ENCODE results near the gene ALDH7A1. TPM values are rescaled to one million over a fixed set of nuclear protein-coding genes. Genes with fewer than 3 reads are reported as not detected.
A peak's percentile ranks its signal among the peaks of the same experiment; 100 is the strongest.

The ALDH7A1 gene
- polyA plus RNA-seq, 2 donors = 71.9 to 88.3 TPM

DNA sequence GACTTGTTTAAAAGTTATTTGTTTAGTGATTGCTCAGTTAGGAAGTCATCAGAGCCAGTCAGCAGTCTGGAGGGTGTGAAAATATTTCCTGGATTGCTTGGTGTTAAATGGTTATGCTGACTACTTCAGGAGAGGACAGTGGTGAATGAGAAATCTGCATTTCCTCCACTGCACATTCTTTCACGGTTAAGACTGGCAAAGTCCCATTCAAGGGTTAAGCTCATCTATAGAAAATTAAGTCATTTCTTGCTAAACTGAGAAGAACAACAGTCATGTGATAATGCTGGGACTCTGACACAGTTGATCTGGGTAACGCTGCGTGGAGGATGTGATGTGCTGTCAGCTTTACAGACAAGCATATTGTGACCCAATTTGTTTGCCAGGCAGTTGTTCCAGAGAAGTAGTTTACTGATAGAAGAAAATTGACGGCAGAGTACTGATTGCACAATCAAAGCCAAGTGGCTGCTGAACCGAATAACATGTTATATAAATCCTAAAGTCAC is 91.4 kb downstream of the ALDH7A1 start:
- no peaks in the 10 kb centered on the region for H3K4me1 ChIP-seq (ENCODE audit: control insufficient read depth in 2 of 2, insufficient read depth in 2 of 2, low read length in 1 of 2)
- peak overlapping the region in 1 of 2 donors; percentile 68 for H3K27ac ChIP-seq (ENCODE audit: low read depth in 2 of 2, low read length in 1 of 2)
- no peaks in the 10 kb centered on the region for H3K36me3 ChIP-seq (ENCODE audit: control insufficient read depth in 2 of 2, insufficient read depth in 2 of 2, low read length in 1 of 2)
- no peaks in the 10 kb centered on the region for H3K27me3 ChIP-seq (ENCODE audit: control insufficient read depth in 1 of 2, insufficient read depth in 2 of 2, low read length in 2 of 2)
- H3K9me3 ChIP-seq (ENCODE audit: control insufficient read depth in 2 of 2, insufficient read depth in 1 of 2, low read depth in 1 of 2, low read length in 1 of 2) = no peaks in the 10 kb centered on the region
- H3K4me3 ChIP-seq (ENCODE audit: low read depth in 1 of 2, low read length in 2 of 2) = no peak overlapping the region
- WGBS, 2 donors = 17 to 23% methylated on average over 5 of the region's 5 CpGs

DNA sequence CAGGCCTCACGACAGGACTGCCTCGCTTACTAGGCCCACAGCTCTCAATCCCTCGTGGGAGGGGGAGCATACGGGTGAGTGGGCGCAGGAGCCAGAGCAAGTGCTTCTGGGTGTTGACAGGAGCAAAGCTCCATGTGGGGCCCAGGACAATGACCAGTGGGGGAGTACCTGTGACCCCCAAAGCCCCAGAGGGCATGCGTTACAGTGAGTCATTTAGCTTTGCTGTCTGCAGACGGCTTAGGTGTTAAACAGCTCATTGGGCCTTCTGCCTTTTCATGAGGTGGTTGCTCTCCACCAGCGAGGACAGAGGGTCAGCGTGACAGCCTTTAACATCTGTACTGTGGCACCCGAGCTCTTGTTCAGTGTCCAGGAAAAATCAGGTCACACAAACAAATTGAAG is 93.6 kb downstream of the ALDH7A1 start:
- H3K27me3 ChIP-seq (ENCODE audit: control insufficient read depth in 1 of 2, insufficient read depth in 2 of 2, low read length in 2 of 2) = no peaks in the 10 kb centered on the region
- H3K4me1 ChIP-seq (ENCODE audit: control insufficient read depth in 2 of 2, insufficient read depth in 2 of 2, low read length in 1 of 2) = no peaks in the 10 kb centered on the region
- no peaks in the 10 kb centered on the region for H3K9me3 ChIP-seq (ENCODE audit: control insufficient read depth in 2 of 2, insufficient read depth in 1 of 2, low read depth in 1 of 2, low read length in 1 of 2)
- no peak overlapping the region for H3K27ac ChIP-seq (ENCODE audit: low read depth in 2 of 2, low read length in 1 of 2)
- H3K4me3 ChIP-seq (ENCODE audit: low read depth in 1 of 2, low read length in 2 of 2) = no peak overlapping the region
- 93 to 95% methylated on average over 10 of the region's 10 CpGs for WGBS, 2 donors
- H3K36me3 ChIP-seq (ENCODE audit: control insufficient read depth in 2 of 2, insufficient read depth in 2 of 2, low read length in 1 of 2) = no peaks in the 10 kb centered on the region

DNA sequence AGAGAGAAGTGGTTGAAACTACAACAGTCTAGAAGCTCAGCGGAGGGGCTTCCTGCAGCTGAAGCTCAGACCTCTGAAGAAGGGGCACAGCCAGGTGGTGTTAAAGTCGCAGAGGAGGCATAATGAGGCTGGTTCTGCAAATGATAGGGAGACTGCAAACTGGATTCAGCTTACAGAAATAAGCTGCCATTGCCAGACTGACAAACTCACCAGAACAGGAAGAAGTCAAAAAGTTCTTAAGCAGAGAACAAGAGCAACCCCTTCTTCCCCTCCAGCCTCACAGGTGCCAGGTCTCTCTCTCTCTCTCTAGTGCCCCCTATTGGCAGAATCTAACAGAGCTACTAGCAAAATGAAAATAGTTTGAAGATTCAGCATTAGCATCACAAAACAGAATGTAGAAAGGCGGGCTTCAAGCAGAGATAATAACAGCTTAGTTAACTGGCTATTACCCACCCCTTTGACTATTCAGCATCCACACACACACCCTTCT is 95.1 kb downstream of the ALDH7A1 start:
- WGBS, 2 donors = 87 to 90% methylated on average over 3 of the region's 3 CpGs
- Histone ChIP-seq H3K27me3 (ENCODE audit: control insufficient read depth in 1 of 2, insufficient read depth in 2 of 2, low read length in 2 of 2) (no peaks in the 10 kb centered on the region), H3K4me1 (ENCODE audit: control insufficient read depth in 2 of 2, insufficient read depth in 2 of 2, low read length in 1 of 2) (no peaks in the 10 kb centered on the region), H3K9me3 (ENCODE audit: control insufficient read depth in 2 of 2, insufficient read depth in 1 of 2, low read depth in 1 of 2, low read length in 1 of 2) (no peaks in the 10 kb centered on the region), H3K36me3 (ENCODE audit: control insufficient read depth in 2 of 2, insufficient read depth in 2 of 2, low read length in 1 of 2) (no peaks in the 10 kb centered on the region), H3K27ac (ENCODE audit: low read depth in 2 of 2, low read length in 1 of 2) (no peak overlapping the region), H3K4me3 (ENCODE audit: low read depth in 1 of 2, low read length in 2 of 2) (no peak overlapping the region)

DNA sequence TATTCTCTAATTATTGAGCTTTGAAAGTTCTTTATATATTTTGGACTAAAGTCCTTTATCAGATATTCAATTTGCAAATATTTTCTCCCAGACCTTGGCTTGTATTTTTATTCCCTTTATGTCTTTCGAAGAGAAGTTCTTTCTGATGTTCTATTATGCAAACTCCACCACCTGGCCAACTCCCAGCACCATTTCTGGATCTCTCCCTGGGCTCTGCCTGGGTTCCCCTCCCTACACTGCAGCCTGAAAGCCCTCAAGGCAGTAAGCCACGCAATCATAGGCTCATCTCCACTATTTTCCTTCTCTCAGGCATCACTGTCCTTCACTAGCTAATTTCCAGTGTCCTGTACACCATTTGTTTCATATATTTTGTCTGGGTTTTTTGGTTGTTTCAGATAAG is 95.7 kb downstream of the ALDH7A1 start:
- no peaks in the 10 kb centered on the region for H3K9me3 ChIP-seq (ENCODE audit: control insufficient read depth in 2 of 2, insufficient read depth in 1 of 2, low read depth in 1 of 2, low read length in 1 of 2)
- H3K27me3 ChIP-seq (ENCODE audit: control insufficient read depth in 1 of 2, insufficient read depth in 2 of 2, low read length in 2 of 2) = no peaks in the 10 kb centered on the region
- 48 to 70% methylated on average over 2 of the region's 2 CpGs for WGBS, 2 donors
- no peak overlapping the region for H3K27ac ChIP-seq (ENCODE audit: low read depth in 2 of 2, low read length in 1 of 2)
- H3K36me3 ChIP-seq (ENCODE audit: control insufficient read depth in 2 of 2, insufficient read depth in 2 of 2, low read length in 1 of 2) = no peaks in the 10 kb centered on the region
- H3K4me3 ChIP-seq (ENCODE audit: low read depth in 1 of 2, low read length in 2 of 2) = no peak overlapping the region
- H3K4me1 ChIP-seq (ENCODE audit: control insufficient read depth in 2 of 2, insufficient read depth in 2 of 2, low read length in 1 of 2) = no peaks in the 10 kb centered on the region

DNA sequence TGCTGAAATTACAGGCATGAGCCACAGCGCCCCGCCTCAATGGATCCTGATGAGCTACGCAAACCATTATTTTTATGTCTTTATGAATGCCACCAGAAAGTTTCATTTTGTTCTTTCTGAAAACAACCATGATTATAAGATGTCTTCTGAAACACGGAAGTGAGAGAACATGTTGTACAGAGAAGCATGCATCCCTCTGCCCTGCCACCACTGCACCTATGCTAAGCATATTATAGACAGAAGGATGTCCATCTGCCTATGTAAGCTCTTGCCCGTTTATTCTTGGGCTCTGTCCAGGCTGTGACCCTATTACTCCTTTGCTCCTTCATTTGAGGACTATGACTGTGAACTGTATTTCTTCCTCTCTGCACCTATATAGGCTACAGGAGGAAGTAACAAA is 97.5 kb downstream of the ALDH7A1 start:
- H3K36me3 ChIP-seq (ENCODE audit: control insufficient read depth in 2 of 2, insufficient read depth in 2 of 2, low read length in 1 of 2) = peaks cover 0 to under 1% of the 10 kb centered on the region in 2 donors
- H3K9me3 ChIP-seq (ENCODE audit: control insufficient read depth in 2 of 2, insufficient read depth in 1 of 2, low read depth in 1 of 2, low read length in 1 of 2) = no peaks in the 10 kb centered on the region
- no peak overlapping the region for H3K4me3 ChIP-seq (ENCODE audit: low read depth in 1 of 2, low read length in 2 of 2)
- H3K4me1 ChIP-seq (ENCODE audit: control insufficient read depth in 2 of 2, insufficient read depth in 2 of 2, low read length in 1 of 2) = no peaks in the 10 kb centered on the region
- no peaks in the 10 kb centered on the region for H3K27me3 ChIP-seq (ENCODE audit: control insufficient read depth in 1 of 2, insufficient read depth in 2 of 2, low read length in 2 of 2)
- WGBS, 2 donors = 85 to 88% methylated on average over 5 of the region's 5 CpGs
- no peak overlapping the region for H3K27ac ChIP-seq (ENCODE audit: low read depth in 2 of 2, low read length in 1 of 2)

DNA sequence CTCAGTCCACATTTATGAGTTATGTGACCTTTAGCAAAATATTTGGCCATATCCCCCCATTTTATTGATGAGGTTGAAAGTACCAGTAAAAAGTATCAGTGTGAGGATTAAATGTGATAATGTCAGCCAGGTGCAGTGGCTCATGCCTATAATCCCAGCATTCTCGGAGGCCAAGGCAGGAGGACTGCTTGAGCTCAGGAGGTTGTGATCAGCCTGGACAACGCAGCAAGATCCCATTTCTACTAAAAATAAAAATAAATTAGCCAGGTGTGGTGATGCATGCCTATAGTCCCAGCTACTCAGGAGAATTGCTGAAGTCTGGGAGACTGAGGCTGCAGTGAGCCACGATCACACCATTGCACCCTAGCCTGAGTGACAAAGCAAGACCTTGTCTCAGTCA is 100.6 kb downstream of the ALDH7A1 start:
- Histone ChIP-seq H3K4me3 (ENCODE audit: low read depth in 1 of 2, low read length in 2 of 2) (no peak overlapping the region), H3K27ac (ENCODE audit: low read depth in 2 of 2, low read length in 1 of 2) (no peak overlapping the region), H3K9me3 (ENCODE audit: control insufficient read depth in 2 of 2, insufficient read depth in 1 of 2, low read depth in 1 of 2, low read length in 1 of 2) (no peaks in the 10 kb centered on the region), H3K4me1 (ENCODE audit: control insufficient read depth in 2 of 2, insufficient read depth in 2 of 2, low read length in 1 of 2) (no peaks in the 10 kb centered on the region), H3K27me3 (ENCODE audit: control insufficient read depth in 1 of 2, insufficient read depth in 2 of 2, low read length in 2 of 2) (no peaks in the 10 kb centered on the region), H3K36me3 (ENCODE audit: control insufficient read depth in 2 of 2, insufficient read depth in 2 of 2, low read length in 1 of 2) (peaks cover 2 to 3% of the 10 kb centered on the region in 2 donors)
- WGBS, 2 donors = 97 to 100% methylated on average over 3 of the region's 3 CpGs

DNA sequence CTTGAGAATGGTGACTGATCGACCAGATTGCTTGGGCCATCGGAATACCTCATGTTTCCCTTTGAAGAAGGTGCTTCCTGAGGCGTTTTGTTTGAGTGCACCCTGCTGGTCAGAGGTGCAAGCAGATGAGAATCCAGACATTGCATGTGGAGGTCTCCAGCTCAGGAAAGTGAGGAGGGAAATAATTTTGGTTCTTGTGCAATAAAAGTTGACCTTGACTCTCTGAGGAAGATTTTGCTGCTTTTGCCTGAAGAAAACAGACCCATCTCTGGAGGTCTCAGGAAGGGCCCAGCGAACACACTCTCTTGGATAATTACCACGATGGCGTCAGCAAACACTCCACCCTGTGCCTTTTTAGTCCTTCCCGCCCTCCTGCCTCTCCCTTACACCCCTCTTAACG is 102.1 kb downstream of the ALDH7A1 start:
- no peaks in the 10 kb centered on the region for H3K27me3 ChIP-seq (ENCODE audit: control insufficient read depth in 1 of 2, insufficient read depth in 2 of 2, low read length in 2 of 2)
- WGBS, 2 donors = 79 to 82% methylated on average over 8 of the region's 8 CpGs
- H3K9me3 ChIP-seq (ENCODE audit: control insufficient read depth in 2 of 2, insufficient read depth in 1 of 2, low read depth in 1 of 2, low read length in 1 of 2) = no peaks in the 10 kb centered on the region
- no peaks in the 10 kb centered on the region for H3K4me1 ChIP-seq (ENCODE audit: control insufficient read depth in 2 of 2, insufficient read depth in 2 of 2, low read length in 1 of 2)
- peaks cover 2 to 3% of the 10 kb centered on the region in 2 donors for H3K36me3 ChIP-seq (ENCODE audit: control insufficient read depth in 2 of 2, insufficient read depth in 2 of 2, low read length in 1 of 2)
- H3K4me3 ChIP-seq (ENCODE audit: low read depth in 1 of 2, low read length in 2 of 2) = no peak overlapping the region
- no peak overlapping the region for H3K27ac ChIP-seq (ENCODE audit: low read depth in 2 of 2, low read length in 1 of 2)

DNA sequence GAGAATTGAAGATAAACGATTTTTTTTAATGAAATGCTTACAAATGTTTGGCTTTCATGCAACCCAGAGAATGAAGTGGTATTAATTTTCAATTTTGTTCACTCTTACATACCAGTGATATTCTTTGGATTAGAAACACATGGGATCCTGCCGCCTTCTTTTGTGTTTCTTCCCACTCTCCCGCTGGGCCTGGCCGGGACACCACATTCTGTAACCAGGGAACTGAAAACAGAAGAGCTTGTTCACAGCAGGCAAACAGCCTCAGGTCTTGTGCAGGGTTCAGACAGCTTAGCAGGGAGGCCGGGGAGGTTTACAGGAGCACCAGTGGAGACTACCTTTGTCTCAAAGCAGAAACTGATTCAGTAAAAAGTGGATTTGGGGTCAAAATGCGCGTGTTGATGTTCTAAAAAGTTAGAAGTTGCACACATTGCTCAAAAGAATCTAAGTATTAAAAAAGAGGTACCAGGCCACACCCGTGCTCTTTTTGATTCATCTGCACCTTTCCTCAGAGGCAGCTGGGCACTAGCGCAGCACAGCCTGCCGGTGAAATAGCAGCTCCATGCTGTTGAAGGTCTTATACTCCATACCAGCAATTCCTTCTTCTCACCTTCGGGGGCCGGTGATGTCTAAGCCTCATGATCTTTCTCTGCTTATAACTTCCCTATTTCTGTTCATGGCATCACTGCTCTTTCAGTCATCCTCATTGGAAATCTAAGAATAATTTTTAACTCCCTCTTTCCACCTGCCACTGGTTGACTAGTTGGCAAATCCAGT is 104.7 kb downstream of the ALDH7A1 start:
- Histone ChIP-seq H3K4me3 (ENCODE audit: low read depth in 1 of 2, low read length in 2 of 2) (no peak overlapping the region), H3K4me1 (ENCODE audit: control insufficient read depth in 2 of 2, insufficient read depth in 2 of 2, low read length in 1 of 2) (no peaks in the 10 kb centered on the region), H3K9me3 (ENCODE audit: control insufficient read depth in 2 of 2, insufficient read depth in 1 of 2, low read depth in 1 of 2, low read length in 1 of 2) (no peaks in the 10 kb centered on the region), H3K27ac (ENCODE audit: low read depth in 2 of 2, low read length in 1 of 2) (peak overlapping the region; percentile 1 to 27), H3K36me3 (ENCODE audit: control insufficient read depth in 2 of 2, insufficient read depth in 2 of 2, low read length in 1 of 2) (peaks cover 2 to 3% of the 10 kb centered on the region in 2 donors), H3K27me3 (ENCODE audit: control insufficient read depth in 1 of 2, insufficient read depth in 2 of 2, low read length in 2 of 2) (no peaks in the 10 kb centered on the region)
- 50 to 76% methylated on average over 12 of the region's 12 CpGs for WGBS, 2 donors

DNA sequence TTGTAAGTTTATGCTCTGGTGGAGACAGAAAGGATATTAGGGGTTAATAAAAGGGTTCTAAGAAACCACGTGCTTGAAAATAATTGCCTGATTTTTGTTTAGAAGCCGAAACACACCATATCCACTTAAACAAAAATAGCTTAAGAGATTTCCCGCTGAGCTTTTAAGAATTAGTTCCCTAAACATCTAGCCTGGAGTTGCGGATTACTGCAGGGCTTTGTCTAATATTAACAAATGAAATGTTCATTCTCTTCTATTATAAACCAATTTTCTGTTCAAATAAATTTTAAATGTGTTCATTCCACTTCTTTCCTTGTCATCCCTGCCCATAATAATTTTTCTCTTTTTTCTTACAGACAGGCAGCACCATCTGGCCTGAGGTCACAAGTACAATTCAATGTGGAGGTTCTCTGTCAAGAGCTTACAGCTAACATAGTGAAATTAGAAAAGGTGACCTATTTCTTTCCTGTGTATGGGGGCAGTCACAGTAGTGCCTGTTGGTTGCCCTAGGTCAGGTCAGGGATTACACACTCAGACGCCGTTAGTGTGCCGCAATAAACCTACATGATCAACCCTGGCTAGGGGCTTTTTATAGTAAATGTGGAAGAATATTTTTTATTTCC is 106.5 kb downstream of the ALDH7A1 start:
- WGBS, 2 donors = 67 to 77% methylated on average over 7 of the region's 7 CpGs
- H3K27me3 ChIP-seq (ENCODE audit: control insufficient read depth in 1 of 2, insufficient read depth in 2 of 2, low read length in 2 of 2) = no peaks in the 10 kb centered on the region
- peaks cover 2 to 3% of the 10 kb centered on the region in 2 donors for H3K36me3 ChIP-seq (ENCODE audit: control insufficient read depth in 2 of 2, insufficient read depth in 2 of 2, low read length in 1 of 2)
- H3K4me3 ChIP-seq (ENCODE audit: low read depth in 1 of 2, low read length in 2 of 2) = no peak overlapping the region
- no peaks in the 10 kb centered on the region for H3K4me1 ChIP-seq (ENCODE audit: control insufficient read depth in 2 of 2, insufficient read depth in 2 of 2, low read length in 1 of 2)
- H3K27ac ChIP-seq (ENCODE audit: low read depth in 2 of 2, low read length in 1 of 2) = peak overlapping the region in 1 of 2 donors; percentile 8
- no peaks in the 10 kb centered on the region for H3K9me3 ChIP-seq (ENCODE audit: control insufficient read depth in 2 of 2, insufficient read depth in 1 of 2, low read depth in 1 of 2, low read length in 1 of 2)

All from esophagus (tissue), 2 donors.